RWPE1 (cell line): ENCODE results near the gene SOCS7.
A peak's percentile ranks its signal among the peaks of the same experiment; 100 is the strongest.
"Not testable (repeated sequence)": the region's sequence is repeated elsewhere in the genome, so short reads cannot be mapped to it uniquely, and the experiment has no call there.

Source experiments
- CTCF ChIA-PET: fragments of 350-600 bp; sonication (Branson Sonifier 250); formaldehyde crosslinking; extraction: SDS; loops from one replicate; lab custom pipeline; 2021; lab: Yijun Ruan, JAX
- POLR2A ChIA-PET: fragments of 400-600 bp; formaldehyde crosslinking; extraction: SDS; loops from one replicate; lab custom pipeline; 2020; ENCODE audit warnings: antibody characterized with exemption; ENCODE audit not compliant: low non-redundant PET; lab: Yijun Ruan, JAX
- DNase-seq: peaks from one replicate; pipeline ENCODE4 v3.0.0; 2012; ENCODE audit warnings: low spot score
- H3K27ac ChIP-seq: fragments of 450-650 bp; 2 replicates; pipeline ENCODE4 v1.5.1; 2017
- TF ChIP-seq, protein P1 (sequence below): fragments of 450-650 bp; conservative IDR thresholded peaks from 2 replicates; pipeline ENCODE4 v1.5.1; 2017; ENCODE audit warnings: low read depth, mild to moderate bottlenecking

The SOCS7 gene

GRCh38 chr17:38430316-38430715 is 78.7 kb downstream of the SOCS7 start:
- H3K27ac ChIP-seq, result peak overlapping the region; percentile 92

GRCh38 chr17:38430822-38431221 is 79.2 kb downstream of the SOCS7 start:
- DNase-seq, result no peak
- POLR2A ChIA-PET, result no interaction called here
- peak overlapping the region; percentile 33 for H3K27ac ChIP-seq
- CTCF ChIA-PET, result interaction anchor here (1.2 kb wide), 1 partner anchor 12 kb away, joined by 3 read pairs; no protein-coding TSS in a partner anchor
- TF ChIP-seq, protein P1, sequence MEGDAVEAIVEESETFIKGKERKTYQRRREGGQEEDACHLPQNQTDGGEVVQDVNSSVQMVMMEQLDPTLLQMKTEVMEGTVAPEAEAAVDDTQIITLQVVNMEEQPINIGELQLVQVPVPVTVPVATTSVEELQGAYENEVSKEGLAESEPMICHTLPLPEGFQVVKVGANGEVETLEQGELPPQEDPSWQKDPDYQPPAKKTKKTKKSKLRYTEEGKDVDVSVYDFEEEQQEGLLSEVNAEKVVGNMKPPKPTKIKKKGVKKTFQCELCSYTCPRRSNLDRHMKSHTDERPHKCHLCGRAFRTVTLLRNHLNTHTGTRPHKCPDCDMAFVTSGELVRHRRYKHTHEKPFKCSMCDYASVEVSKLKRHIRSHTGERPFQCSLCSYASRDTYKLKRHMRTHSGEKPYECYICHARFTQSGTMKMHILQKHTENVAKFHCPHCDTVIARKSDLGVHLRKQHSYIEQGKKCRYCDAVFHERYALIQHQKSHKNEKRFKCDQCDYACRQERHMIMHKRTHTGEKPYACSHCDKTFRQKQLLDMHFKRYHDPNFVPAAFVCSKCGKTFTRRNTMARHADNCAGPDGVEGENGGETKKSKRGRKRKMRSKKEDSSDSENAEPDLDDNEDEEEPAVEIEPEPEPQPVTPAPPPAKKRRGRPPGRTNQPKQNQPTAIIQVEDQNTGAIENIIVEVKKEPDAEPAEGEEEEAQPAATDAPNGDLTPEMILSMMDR, result no peak

More at GRCh38 chr17:38430316-38430715, 78.7 kb downstream of the SOCS7 start:
- DNase-seq, result no peak
- ChIA-PET CTCF (interaction anchor here (1.6 kb wide), 1 partner anchor 13 kb away, joined by 7 read pairs; no protein-coding TSS in a partner anchor), POLR2A (no interaction called here)
- TF ChIP-seq, protein P1, result no peak

- no peak for DNase-seq
- H3K27ac ChIP-seq, result peak overlapping the region; percentile 33
- POLR2A ChIA-PET, result no interaction called here
- CTCF ChIA-PET, result interaction anchor here (1.2 to 1.9 kb wide), 2 partner anchors 8 to 11 kb away, joined by 3 to 6 read pairs; no protein-coding TSS in a partner anchor
- TF ChIP-seq, protein P1, result no peak
These were observed 79.9 kb downstream of the SOCS7 start for GRCh38 chr17:38431346-38432145.

DNA sequence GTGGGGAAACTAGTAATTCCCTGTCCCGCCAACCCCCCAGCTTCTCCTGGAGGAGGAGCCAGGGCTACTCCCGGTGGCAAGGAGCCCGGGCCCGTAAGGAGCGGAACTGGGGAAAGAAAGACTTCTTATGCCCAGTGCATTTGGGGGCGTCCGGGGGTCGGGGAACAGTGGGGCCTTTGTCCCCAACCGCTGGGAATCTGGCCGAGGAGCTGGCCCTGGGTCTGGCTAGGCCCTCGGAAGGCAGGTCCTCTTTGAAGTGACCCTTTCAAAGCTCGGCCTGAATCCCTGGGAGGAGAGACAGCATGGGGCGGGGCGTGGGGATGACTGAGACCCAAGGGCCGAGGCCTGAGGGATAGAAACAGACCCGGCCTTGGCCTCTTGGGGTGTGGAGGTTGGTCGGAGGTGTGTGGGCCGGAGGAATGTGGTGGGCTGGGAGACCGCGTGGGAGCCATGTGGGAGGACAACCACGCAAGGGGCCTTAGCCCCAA is 82.6 kb downstream of the SOCS7 start:
- no peak for DNase-seq
- ChIA-PET POLR2A (no interaction called here), CTCF (interaction anchor here (1.4 kb wide), 1 partner anchor 10 kb away, joined by 4 read pairs; no protein-coding TSS in a partner anchor)
- peak overlapping the region; percentile 9; the same call in 1 of the 2 replicates for H3K27ac ChIP-seq
- TF ChIP-seq, protein P1, result no peak

DNA sequence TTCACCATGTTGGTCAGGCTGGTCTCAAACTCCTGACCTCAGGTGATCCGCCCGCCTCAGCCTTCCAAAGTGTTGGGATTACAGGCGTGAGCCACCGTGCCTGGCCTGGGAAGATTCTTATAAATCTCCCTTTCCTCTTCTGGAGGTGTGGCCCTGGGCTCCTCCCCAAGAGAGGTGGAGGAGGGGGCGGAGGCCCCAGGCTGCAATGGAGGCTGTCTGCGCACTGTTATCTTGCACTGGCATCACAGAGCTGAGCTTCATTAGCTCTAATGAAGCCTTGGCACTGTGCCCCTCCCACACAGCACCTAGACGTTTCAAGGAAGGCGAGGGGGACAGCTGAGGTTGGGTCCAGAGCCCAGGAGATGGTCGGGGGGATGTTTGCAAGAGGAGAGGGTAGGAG is 84.2 kb downstream of the SOCS7 start:
- ChIA-PET CTCF (no interaction called here), POLR2A (no interaction called here)
- TF ChIP-seq, protein P1, result no peak
- peak overlapping the region; percentile 9; the same call in 1 of the 2 replicates for H3K27ac ChIP-seq
- no peak for DNase-seq

DNA sequence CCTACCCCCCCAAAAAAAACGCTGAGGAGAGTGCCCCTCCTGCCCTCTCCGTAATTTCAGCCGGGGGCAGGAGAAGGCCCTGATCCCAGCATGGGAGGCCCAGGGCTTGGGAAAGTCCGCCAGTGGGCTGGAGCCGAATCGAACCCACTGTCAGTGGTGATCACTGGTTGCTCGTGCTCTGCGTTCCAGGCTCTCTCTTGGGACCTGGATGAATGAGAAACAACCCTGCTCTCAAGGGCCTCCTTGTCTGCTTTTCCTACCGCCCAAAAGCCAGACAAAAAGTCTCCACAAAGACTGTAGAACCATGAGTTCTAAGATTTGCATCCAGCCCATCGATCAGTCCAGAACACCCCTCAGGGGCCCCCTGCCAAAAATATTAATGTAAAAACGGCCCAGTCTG is 84.7 kb downstream of the SOCS7 start:
- ChIA-PET CTCF (no interaction called here), POLR2A (no interaction called here)
- H3K27ac ChIP-seq, result peak overlapping the region; percentile 9; the same call in 1 of the 2 replicates
- DNase-seq, result no peak
- TF ChIP-seq, protein P1, result no peak

- CTCF ChIA-PET, result interaction anchor here (0.6 kb wide), 2 partner anchors 13 to 54 kb away, joined by 3 read pairs; no protein-coding TSS in a partner anchor
- H3K27ac ChIP-seq, POLR2A ChIA-PET, DNase-seq: not testable (repeated sequence)
These were observed 85.7 kb downstream of the SOCS7 start for GRCh38 chr17:38437313-38437712.
